Umbilical cord (tissue), 2 donors: ENCODE measurements around the gene RNF224. TPM values are rescaled to one million over a fixed set of nuclear protein-coding genes. Genes with fewer than 3 reads are reported as not detected.
"Not testable (repeated sequence)": the region's sequence is repeated elsewhere in the genome, so short reads cannot be mapped to it uniquely, and the experiment has no call there.

ENCODE experiments used
- DNase-seq: peaks from one replicate; pipeline ENCODE4 v3.0.0-alpha.2; 2015; ENCODE audit warnings: low spot score
- total RNA-seq: library from RNA; depleted of rRNA; stranded (reverse); fragments of >200 nt; gene quantifications from one replicate; pipeline ENCODE4 v1.2.3, GENCODE V29; 2014; ENCODE audit warnings: low replicate concordance; ENCODE audit not compliant: insufficient read depth

Gene RNF224
- total RNA-seq, 1 donor from 2014 or later: not detected

GRCh38 chr9:137237759-137238726, 10.7 kb downstream of the RNF224 start:
- no peak for DNase-seq

- not testable (repeated sequence) for DNase-seq
Observed at GRCh38 chr9:137239541-137240200, 12.4 kb downstream of the RNF224 start.

- peak; percentile 80 for DNase-seq
Observed at GRCh38 chr9:137240318-137240840, 13.1 kb downstream of the RNF224 start.

- DNase-seq: peak; percentile 100
Observed at GRCh38 chr9:137240841-137241489, 13.7 kb downstream of the RNF224 start, which contains the start of gene TUBB4B. TSS of gene TUBB4B (plus strand) at chr9:137241287. CDS start at chr9:137241361, 74 bp downstream.

- DNase-seq: no peak
Observed at GRCh38 chr9:137241490-137242268, 14.4 kb downstream of the RNF224 start.

GRCh38 chr9:137242269-137243203, 15.2 kb downstream of the RNF224 start:
- DNase-seq: no peak

- DNase-seq: not testable (repeated sequence)
Observed at GRCh38 chr9:137243266-137243625, 15.9 kb downstream of the RNF224 start.

- DNase-seq: no peak
Observed at GRCh38 chr9:137243626-137244485, 16.6 kb downstream of the RNF224 start.

- DNase-seq: no peak
Observed at GRCh38 chr9:137244486-137245449, 17.5 kb downstream of the RNF224 start.

- DNase-seq: no peak
Observed at GRCh38 chr9:137245450-137246421, 18.4 kb downstream of the RNF224 start.

GRCh38 chr9:137247135-137247915, 20.0 kb downstream of the RNF224 start:
- no peak for DNase-seq

- no peak for DNase-seq
Observed at GRCh38 chr9:137247916-137248175, 20.5 kb downstream of the RNF224 start.

GRCh38 chr9:137250329-137251193, 23.3 kb downstream of the RNF224 start:
- no peak for DNase-seq

- DNase-seq: no peak
Observed at GRCh38 chr9:137251194-137251461, 23.8 kb downstream of the RNF224 start, which contains the start of gene STPG3. TSS of gene STPG3 (plus strand) at chr9:137251286. CDS start at chr9:137251287, 1 bp downstream.
